DMS 273 (cell line): ENCODE measurements around the gene SCG2.

Experiments used
- DNase-seq: peaks from one replicate; lab custom pipeline; 2025; ENCODE audit not compliant: unreplicated experiment; lab: John Stamatoyannopoulos, UW

Gene SCG2

GRCh38 chr2:223582001-223582400 is 20.2 kb downstream of the SCG2 start:
- no peak for DNase-seq

GRCh38 chr2:223580951-223581350 is 21.2 kb downstream of the SCG2 start:
- DNase-seq, result peak; percentile 36

GRCh38 chr2:223578846-223579245 is 23.3 kb downstream of the SCG2 start:
- DNase-seq, result no peak

GRCh38 chr2:223576873-223577272 is 25.3 kb downstream of the SCG2 start:
- peak; percentile 60 for DNase-seq

- DNase-seq, result no peak
Observed at GRCh38 chr2:223570784-223571183, 31.4 kb downstream of the SCG2 start.

GRCh38 chr2:223566396-223566795 is 35.8 kb downstream of the SCG2 start:
- DNase-seq, result no peak

- DNase-seq, result peak; percentile 59
Observed at GRCh38 chr2:223563462-223563861, 38.7 kb downstream of the SCG2 start.

- DNase-seq, result no peak
Observed at GRCh38 chr2:223562078-223562477, 40.1 kb downstream of the SCG2 start.

GRCh38 chr2:223560749-223561435 is 41.3 kb downstream of the SCG2 start:
- DNase-seq, result peak; percentile 19

GRCh38 chr2:223558970-223559369 is 43.2 kb downstream of the SCG2 start:
- no peak for DNase-seq

GRCh38 chr2:223554923-223555322 is 47.2 kb downstream of the SCG2 start:
- DNase-seq, result no peak

GRCh38 chr2:223549215-223549614 is 52.9 kb downstream of the SCG2 start:
- DNase-seq, result peak; percentile 94

GRCh38 chr2:223548194-223548593 is 54.0 kb downstream of the SCG2 start:
- no peak for DNase-seq
